B cell (primary cell): ENCODE results near the gene SIPA1L3. TPM values are rescaled to one million over a fixed set of nuclear protein-coding genes. Genes with fewer than 3 reads are reported as not detected.

Source experiments
- ATAC-seq: fragments of 200-7000 bp; cut with Tn5 transposase; one replicate; pipeline ENCODE4 v1.10.0; 2021; ENCODE audit warnings: low read depth, mild to moderate bottlenecking, moderate number of reproducible peaks, moderate library complexity
- CTCF ChIA-PET: fragments of 350-600 bp; sonication (Branson Sonifier 250); formaldehyde crosslinking; loops from one replicate; lab custom pipeline; 2021; ENCODE audit warnings: antibody characterized with exemption, inconsistent platforms; lab: Charles Lee
- POLR2A ChIA-PET: fragments of 350-600 bp; sonication (Branson Sonifier 250); formaldehyde crosslinking; loops from one replicate; lab custom pipeline; 2021; ENCODE audit warnings: antibody characterized with exemption; lab: Charles Lee
- DNase-seq: peaks from one replicate; pipeline ENCODE4 v3.0.0; 2013
- H2AFZ ChIP-seq: 2 replicates; pipeline ENCODE4 v1.6.1; 2012; ENCODE audit warnings: mild to moderate bottlenecking, low read depth, low read length; ENCODE audit not compliant: insufficient read depth, poor library complexity, severe bottlenecking
- H3K27ac ChIP-seq, 2 donors: 1 replicate in 1 of 2; 2 replicates in 1 of 2; pipeline ENCODE4 v1.5.1; 2012 to 2013; ENCODE audit warnings: low read length in 2 of 2, mild to moderate bottlenecking in 2 of 2, moderate library complexity in 1 of 2
- H3K27me3 ChIP-seq, 4 experiments: fragments of 200-600 bp in 1 of 4; sonication (generic) in 1 of 4; replicated peaks in 1 of 4; 1 replicate in 2 of 4; 2 replicates in 2 of 4; pipeline versions ENCODE4 v1.6.1 to v1.7.0; 2013 to 2016; ENCODE audit warnings: low read length in 3 of 4, mild to moderate bottlenecking in 2 of 4, mixed read lengths in 1 of 4, moderate library complexity in 1 of 4; ENCODE audit not compliant: insufficient read depth in 4 of 4, control insufficient read depth in 3 of 4; ENCODE audit errors: control extremely low read depth in 1 of 4
- H3K36me3 ChIP-seq, 2 experiments: replicated peaks in 1 of 2; 1 replicate in 1 of 2; 2 replicates in 1 of 2; pipeline versions ENCODE4 v1.6.1 to v1.7.1; 2013; ENCODE audit warnings: low read length in 1 of 2; ENCODE audit not compliant: insufficient read depth in 2 of 2, control insufficient read depth in 1 of 2; ENCODE audit errors: control extremely low read depth in 1 of 2, extremely low read depth in 1 of 2
- H3K4me1 ChIP-seq, 2 donors: fragments of 200-600 bp in 1 of 2; sonication (generic) in 1 of 2; 1 replicate in 1 of 2; 2 replicates in 1 of 2; pipeline versions ENCODE4 v1.5.1 to v1.6.1; 2013 to 2017; ENCODE audit warnings: low read length in 2 of 2; ENCODE audit not compliant: control insufficient read depth in 2 of 2, insufficient read depth in 2 of 2
- H3K4me2 ChIP-seq: replicated peaks from 2 replicates; pipeline ENCODE3; 2012; ENCODE audit warnings: mild to moderate bottlenecking, low read depth, low read length; ENCODE audit not compliant: poor library complexity, severe bottlenecking
- H3K4me3 ChIP-seq, 5 experiments: fragments of 200-600 bp in 1 of 5; sonication (generic) in 1 of 5; 1 replicate in 3 of 5; 2 replicates in 2 of 5; pipeline versions ENCODE4 v1.5.1 to v1.7.0; 2011 to 2016; ENCODE audit warnings: low read length in 4 of 5, mild to moderate bottlenecking in 4 of 5, low read depth in 2 of 5, control low read depth in 1 of 5, moderate library complexity in 1 of 5; ENCODE audit not compliant: insufficient read depth in 1 of 5; ENCODE audit errors: control extremely low read depth in 1 of 5, extremely low read depth in 1 of 5
- H3K79me2 ChIP-seq: fragments of 200-600 bp; sonication (generic); one replicate; pipeline ENCODE4 v1.6.0; 2016; ENCODE audit warnings: low read length; ENCODE audit not compliant: control insufficient read depth, insufficient read depth
- H3K9ac ChIP-seq: fragments of 200-600 bp; sonication (generic); 2 replicates; pipeline ENCODE4 v1.6.1; 2017; ENCODE audit warnings: mild to moderate bottlenecking, low read length, moderate library complexity
- H3K9me3 ChIP-seq, 3 donors: one replicate each; pipeline versions ENCODE4 v1.6.1 to v1.7.1; 2013; ENCODE audit warnings: low read length in 2 of 3; ENCODE audit not compliant: control insufficient read depth in 2 of 3, insufficient read depth in 1 of 3; ENCODE audit errors: control extremely low read depth in 1 of 3
- H4K20me1 ChIP-seq: 2 replicates; pipeline ENCODE4 v1.6.0; 2012; ENCODE audit warnings: mild to moderate bottlenecking, low read length; ENCODE audit not compliant: insufficient read depth, control insufficient read depth, poor library complexity, severe bottlenecking
- H3K27ac Mint-ChIP-seq: one replicate; pipeline ENCODE4 v1.8.0; 2021; ENCODE audit warnings: mixed read lengths
- H3K27me3 Mint-ChIP-seq: one replicate; pipeline ENCODE4 v1.8.0; 2021; ENCODE audit warnings: mixed read lengths
- H3K4me1 Mint-ChIP-seq: one replicate; pipeline ENCODE4 v1.8.0; 2021; ENCODE audit warnings: mixed read lengths
- H3K4me3 Mint-ChIP-seq: one replicate; pipeline ENCODE4 v1.8.0; 2021; ENCODE audit warnings: mixed read lengths
- H3K9me3 Mint-ChIP-seq: one replicate; pipeline ENCODE4 v1.8.0; 2022; ENCODE audit warnings: mixed read lengths; ENCODE audit not compliant: insufficient read depth
- CTCF ChIP-seq: fragments of 200-600 bp; IDR thresholded peaks from one replicate; pipeline ENCODE4 v1.8.0; 2022; ENCODE audit warnings: antibody characterized with exemption, mild to moderate bottlenecking
- EZH2 ChIP-seq: IDR thresholded peaks from 2 replicates; pipeline ENCODE4 v1.6.1; 2012; ENCODE audit warnings: borderline replicate concordance, low read depth, mild to moderate bottlenecking, moderate library complexity, low read length; ENCODE audit not compliant: insufficient read depth, poor library complexity, severe bottlenecking
- WGBS: methylation state at CpG from one replicate; pipeline ENCODE4 v1.1.5; 2013; ENCODE audit warnings: missing lambda C conversion rate; ENCODE audit not compliant: insufficient coverage; 5-methylcytosine and 5-hydroxymethylcytosine counted together
- intact Hi-C: fragments of 100-400 bp; cut with micrococcal nuclease; formaldehyde crosslinking; loops from one replicate; pipeline ENCODE4 v1.10.0; 2022
- polyA plus RNA-seq: library from polyadenylated mRNA; depleted of rRNA; stranded (reverse); fragments of >200 nt; gene quantifications from 2 replicates; pipeline ENCODE4 v1.2.3, GENCODE V29; 2012
- total RNA-seq, 2 donors: library from RNA; stranded (reverse); fragments of 120-200 nt in 1 of 2; gene quantifications; 1 replicate in 1 of 2; 2 replicates in 1 of 2; pipeline versions ENCODE4 v1.2.3 to v1.2.4, GENCODE V29; 2013 to 2022

The SIPA1L3 gene
- total and polyA plus RNA-seq, 2 donors (not counting 1 experiment from before 2014, with no cell fraction given), result 48.3 to 295 TPM

DNA sequence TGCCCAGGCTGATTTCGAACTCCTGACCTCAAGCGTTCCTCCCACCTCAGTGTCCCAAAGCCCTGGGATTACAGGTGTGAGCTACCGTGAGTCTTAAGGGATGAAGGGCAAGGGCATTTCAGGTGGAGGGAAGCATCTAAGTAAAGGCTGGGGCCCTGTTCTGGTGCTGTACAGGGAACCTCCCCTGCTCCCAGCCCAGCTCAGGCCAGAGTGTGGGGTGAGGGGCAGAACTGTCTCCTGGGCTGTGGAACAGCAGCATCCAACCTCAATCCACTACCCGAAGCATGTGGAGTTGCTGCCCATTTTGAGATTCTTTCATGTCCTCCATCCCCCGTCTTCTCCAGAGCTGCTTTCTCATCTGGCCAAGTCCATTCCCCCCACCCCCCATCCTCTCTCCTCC lies 105.3 kb downstream of the SIPA1L3 start:
- peaks cover 53 to 61% of the 10 kb centered on the region in 2 donors for H3K4me1 ChIP-seq
- DNase-seq, result no peak
- ATAC-seq, result no peak
- peaks cover 4 to 35% of the 10 kb centered on the region in 2 experiments for H3K36me3 ChIP-seq
- no peak overlapping the region for H3K9ac ChIP-seq
- ChIA-PET POLR2A (no interaction called here), CTCF (interaction anchor here (0.8 to 1.7 kb wide), 6 partner anchors 9 to 109 kb away, joined by 3 to 7 read pairs (median 4); no protein-coding TSS in a partner anchor)
- peak overlapping the region in 1 of 2 donors; percentile 43 for H3K27ac ChIP-seq
- peaks cover 93% of the 10 kb centered on the region for H3K79me2 ChIP-seq
- TF ChIP-seq CTCF (no peak), EZH2 (no peak)
- Mint-ChIP-seq H3K27me3 (no peaks in the 10 kb centered on the region), H3K4me1 (peaks cover 80% of the 10 kb centered on the region), H3K4me3 (no peak overlapping the region), H3K9me3 (peaks cover 2% of the 10 kb centered on the region), H3K27ac (peak overlapping the region; percentile 96)
- no peaks in the 10 kb centered on the region for H3K9me3 ChIP-seq
- 77% methylated on average over 4 of the region's 5 CpGs for WGBS
- H3K27me3 ChIP-seq, result no peaks in the 10 kb centered on the region
- H4K20me1 ChIP-seq, result no peaks in the 10 kb centered on the region
- H3K4me2 ChIP-seq, result peak overlapping the region; percentile 7
- intact Hi-C loops, result no loop called here
- no peak overlapping the region for H3K4me3 ChIP-seq
- no peak overlapping the region for H2AFZ ChIP-seq

GRCh38 chr19:38012944-38013343 lies 105.9 kb downstream of the SIPA1L3 start:
- Histone ChIP-seq H3K9ac (no peak overlapping the region), H3K9me3 (no peaks in the 10 kb centered on the region), H3K4me1 (peaks cover 47 to 54% of the 10 kb centered on the region in 2 donors), H4K20me1 (no peaks in the 10 kb centered on the region), H3K4me2 (no peak overlapping the region), H2AFZ (no peak overlapping the region), H3K27me3 (no peaks in the 10 kb centered on the region), H3K27ac (peak overlapping the region in 1 of 2 donors; percentile 43), H3K4me3 (no peak overlapping the region), H3K79me2 (peaks cover 95% of the 10 kb centered on the region), H3K36me3 (peaks cover 4 to 38% of the 10 kb centered on the region in 2 experiments)
- WGBS, result 98% methylated on average over 5 of the region's 5 CpGs
- intact Hi-C loops, result no loop called here
- Mint-ChIP-seq H3K4me1 (peaks cover 79% of the 10 kb centered on the region), H3K27me3 (no peaks in the 10 kb centered on the region), H3K9me3 (peaks cover 2% of the 10 kb centered on the region), H3K27ac (peak overlapping the region; percentile 96), H3K4me3 (no peak overlapping the region)
- DNase-seq (no peak), ATAC-seq (no peak)
- ChIA-PET POLR2A (no interaction called here), CTCF (interaction anchor here (0.6 to 1.7 kb wide), 4 partner anchors 9 to 110 kb away, joined by 3 to 7 read pairs (median 4); no protein-coding TSS in a partner anchor)
- no peak for TF ChIP-seq CTCF
- no peak for TF ChIP-seq EZH2
